ENCODE data around the gene ITPK1. TPM values are rescaled to one million over a fixed set of nuclear protein-coding genes. Genes with fewer than 3 reads are reported as not detected.

The ITPK1 gene
- total RNA-seq, 1 experiment from 2014 or later: 88.6 TPM

GRCh38 chr14:93024493-93024892, 91.2 kb downstream of the ITPK1 start:
- BruUV-seq (replicated peaks): no TSS peak
- H4K20me1 ChIP-seq (ENCODE audit: insufficient read depth): no peaks in the 10 kb centered on the region
- ChIA-PET CTCF (no interaction called here), POLR2A (ENCODE audit: unreplicated experiment) (no interaction called here)
- H3K27ac ChIP-seq: no peak overlapping the region
- DNase-seq: no peak
- no peak overlapping the region for H2AFZ ChIP-seq
- H3K4me3 ChIP-seq: no peak overlapping the region
- H3K9me2 ChIP-seq (ENCODE audit: insufficient read depth): no peaks in the 10 kb centered on the region
- H3F3A ChIP-seq (ENCODE audit: insufficient read depth, low read depth): no peaks in the 10 kb centered on the region; the same call in 1 of the 2 replicates
- no peak for TF ChIP-seq EZH2 (IDR thresholded peaks at IDR 0.05; ENCODE audit: low read depth)
- TF ChIP-seq CTCF (conservative IDR thresholded peaks at IDR 0.05): no peak
- peaks cover 38% of the 10 kb centered on the region for H3K79me2 ChIP-seq (ENCODE audit: low read depth)
- H3K27me3 ChIP-seq (ENCODE audit: insufficient read depth, low read depth): no peaks in the 10 kb centered on the region
- no peaks in the 10 kb centered on the region; the same call in 1 of the 2 replicates for H3K36me3 ChIP-seq (ENCODE audit: low read depth)
- H3K4me1 ChIP-seq (replicated peaks; ENCODE audit: insufficient read depth): peaks cover 6% of the 10 kb centered on the region; the same call in 1 of the 2 replicates
- intact Hi-C loops (cut with micrococcal nuclease; ENCODE audit: unreplicated experiment): no loop called here
- H3K9me3 ChIP-seq (ENCODE audit: insufficient read depth, low read depth): no peaks in the 10 kb centered on the region
- H3K4me2 ChIP-seq: no peak overlapping the region

- Histone ChIP-seq H3K27ac (no peak overlapping the region), H3K36me3 (ENCODE audit: low read depth) (no peaks in the 10 kb centered on the region; the same call in 1 of the 2 replicates), H3K4me3 (no peak overlapping the region), H4K20me1 (ENCODE audit: insufficient read depth) (no peaks in the 10 kb centered on the region), H3F3A (ENCODE audit: insufficient read depth, low read depth) (no peaks in the 10 kb centered on the region; the same call in 1 of the 2 replicates), H2AFZ (no peak overlapping the region), H3K4me2 (no peak overlapping the region), H3K27me3 (ENCODE audit: insufficient read depth, low read depth) (no peaks in the 10 kb centered on the region), H3K9me2 (ENCODE audit: insufficient read depth) (no peaks in the 10 kb centered on the region), H3K4me1 (replicated peaks; ENCODE audit: insufficient read depth) (peaks cover 6% of the 10 kb centered on the region; the same call in 1 of the 2 replicates), H3K9me3 (ENCODE audit: insufficient read depth, low read depth) (no peaks in the 10 kb centered on the region), H3K79me2 (ENCODE audit: low read depth) (peaks cover 33% of the 10 kb centered on the region)
- POLR2A ChIA-PET (ENCODE audit: unreplicated experiment): no interaction called here
- DNase-seq: no peak
- intact Hi-C loops (cut with micrococcal nuclease; ENCODE audit: unreplicated experiment): no loop called here
- no TSS peak for BruUV-seq (replicated peaks)
- TF ChIP-seq CTCF (conservative IDR thresholded peaks at IDR 0.05) (no peak), EZH2 (IDR thresholded peaks at IDR 0.05; ENCODE audit: low read depth) (no peak)
- CTCF ChIA-PET: no interaction called here
Observed at GRCh38 chr14:93023802-93024434, 91.8 kb downstream of the ITPK1 start.

GRCh38 chr14:93023039-93023438, 92.7 kb downstream of the ITPK1 start:
- TF ChIP-seq CTCF (conservative IDR thresholded peaks at IDR 0.05) (no peak), EZH2 (IDR thresholded peaks at IDR 0.05; ENCODE audit: low read depth) (no peak)
- CTCF ChIA-PET: no interaction called here
- Histone ChIP-seq H3K4me1 (replicated peaks; ENCODE audit: insufficient read depth) (peaks cover 6% of the 10 kb centered on the region; the same call in 1 of the 2 replicates), H3K9me3 (ENCODE audit: insufficient read depth, low read depth) (no peaks in the 10 kb centered on the region), H3F3A (ENCODE audit: insufficient read depth, low read depth) (no peaks in the 10 kb centered on the region; the same call in 1 of the 2 replicates), H3K36me3 (ENCODE audit: low read depth) (no peaks in the 10 kb centered on the region; the same call in 1 of the 2 replicates), H3K79me2 (ENCODE audit: low read depth) (peaks cover 26% of the 10 kb centered on the region), H3K27me3 (ENCODE audit: insufficient read depth, low read depth) (no peaks in the 10 kb centered on the region), H2AFZ (no peak overlapping the region), H3K4me3 (no peak overlapping the region), H3K9me2 (ENCODE audit: insufficient read depth) (no peaks in the 10 kb centered on the region), H3K27ac (no peak overlapping the region), H3K4me2 (no peak overlapping the region), H4K20me1 (ENCODE audit: insufficient read depth) (no peaks in the 10 kb centered on the region)
- intact Hi-C loops (cut with micrococcal nuclease; ENCODE audit: unreplicated experiment): no loop called here
- no peak for DNase-seq
- no TSS peak for BruUV-seq (replicated peaks)
- POLR2A ChIA-PET (ENCODE audit: unreplicated experiment): no interaction called here
